NCI-H1092 treated with DMSO at 0.1 percent for 48 hours (cell line): ENCODE measurements around the gene GPR160.
A peak's percentile ranks its signal among the peaks of the same experiment; 100 is the strongest.

Source experiments
- DNase-seq: peaks from one replicate; lab custom pipeline; 2025; lab: John Stamatoyannopoulos, UW

GPR160 gene

DNA sequence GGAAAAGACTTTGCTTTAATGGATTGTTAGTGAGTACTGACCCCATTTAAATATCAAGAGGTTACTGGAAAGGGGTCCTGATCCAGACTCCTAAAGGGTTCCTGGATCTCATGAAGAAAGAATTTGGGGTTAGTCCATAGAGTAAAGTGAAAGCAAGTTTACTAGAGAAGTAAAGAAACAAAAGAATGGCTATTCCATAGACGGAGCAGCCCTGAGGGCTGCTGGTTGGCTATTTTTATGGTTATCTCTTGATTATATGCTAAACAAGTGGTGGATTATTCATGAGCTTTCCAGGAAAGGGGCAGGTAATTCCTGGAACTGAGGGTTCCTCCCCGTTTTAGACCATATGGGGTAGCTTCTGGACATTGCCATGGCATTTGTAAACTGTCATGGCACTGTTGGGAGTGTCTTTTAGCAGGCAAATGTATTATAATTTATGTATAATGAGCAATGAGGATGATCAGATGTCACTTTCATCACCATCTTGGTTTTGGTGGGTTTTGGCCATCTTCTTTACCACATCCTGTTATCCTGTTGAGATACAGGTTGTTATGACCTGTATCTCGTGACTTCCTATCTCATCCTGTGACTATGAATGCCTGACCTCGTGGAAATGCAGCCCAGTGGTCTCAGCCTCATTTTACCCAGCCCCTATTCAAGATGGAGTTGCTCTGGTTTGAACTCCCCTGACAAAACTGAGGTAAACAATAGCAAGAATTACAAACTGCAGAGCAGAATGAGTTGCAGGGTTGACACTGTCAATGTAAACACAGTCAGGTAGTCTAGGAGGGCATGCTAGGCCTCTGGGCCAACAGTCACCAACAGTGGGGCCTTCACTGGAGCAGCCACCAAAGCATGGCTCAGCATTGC is 10.3 kb upstream of the GPR160 start:
- DNase-seq = no peak

DNA sequence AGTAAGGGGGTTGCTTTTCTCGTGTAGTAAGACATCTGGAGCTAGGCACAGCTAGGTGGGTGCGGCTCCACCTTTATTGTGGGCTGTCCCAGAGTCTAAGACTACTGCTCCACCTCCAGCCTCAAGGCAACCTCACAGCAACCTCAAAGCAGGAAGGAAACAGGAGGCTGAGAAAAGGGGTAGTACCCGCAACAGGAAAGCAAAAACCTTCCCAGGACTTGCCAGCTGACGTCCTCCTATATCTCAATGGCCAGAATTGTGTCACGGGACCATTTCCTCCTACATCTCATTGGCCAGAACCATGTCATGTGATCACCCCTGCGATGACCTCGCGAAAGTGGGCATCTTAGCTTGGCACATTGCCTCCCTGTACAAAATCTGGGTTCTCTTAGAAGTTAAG is 4.3 kb upstream of the GPR160 start:
- no peak for DNase-seq

DNA sequence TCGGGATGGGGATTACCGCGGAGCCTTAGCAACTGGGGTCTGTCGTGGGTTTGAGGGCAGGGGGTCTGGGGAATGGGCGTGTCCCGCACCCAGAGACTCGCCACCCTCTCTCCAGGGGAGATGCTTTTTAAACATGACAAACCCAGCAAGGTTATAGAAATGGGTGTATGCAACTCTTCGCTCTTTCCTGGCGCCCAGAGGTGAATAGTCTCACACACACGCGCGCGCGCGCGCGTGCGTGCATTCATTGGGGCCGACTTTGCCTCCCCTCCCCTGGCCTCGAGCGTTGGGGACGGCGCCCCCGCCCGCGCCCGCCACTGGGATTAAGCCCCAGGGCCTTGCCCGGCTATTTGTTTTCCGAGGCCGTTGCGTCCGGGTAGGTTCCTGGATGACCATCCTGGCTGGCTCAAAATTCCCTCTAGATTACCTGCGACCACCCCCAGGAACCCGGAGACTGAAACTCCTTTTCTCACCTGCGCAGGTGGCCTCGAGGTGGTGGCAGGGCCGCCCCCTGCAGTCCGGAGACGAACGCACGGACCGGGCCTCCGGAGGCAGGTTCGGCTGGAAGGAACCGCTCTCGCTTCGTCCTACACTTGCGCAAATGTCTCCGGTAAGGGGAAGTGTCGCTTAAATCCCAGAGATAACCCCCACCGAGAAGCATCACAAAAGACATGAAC is 777 bp downstream of the GPR160 start:
- peak; percentile 5 for DNase-seq

DNA sequence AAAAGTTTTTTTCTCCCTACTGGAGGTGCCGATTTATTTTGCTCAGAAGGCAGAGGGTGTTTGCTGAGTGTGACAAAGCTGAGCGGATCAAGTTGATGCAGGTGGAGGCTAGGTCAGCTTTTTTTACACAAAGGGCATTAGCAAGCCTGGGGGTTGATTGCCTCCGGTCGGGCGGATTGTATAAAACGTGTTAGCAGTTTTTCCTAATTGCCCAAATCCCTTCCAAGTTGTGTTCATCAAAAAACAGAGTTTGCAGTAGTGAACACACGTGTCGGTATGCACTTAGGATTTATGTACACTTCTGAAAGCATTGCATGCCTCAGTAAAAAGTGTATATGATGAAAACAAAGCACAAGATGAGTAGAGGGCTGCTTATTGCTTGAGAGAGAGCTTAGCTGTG is 2.6 kb downstream of the GPR160 start:
- no peak for DNase-seq

DNA sequence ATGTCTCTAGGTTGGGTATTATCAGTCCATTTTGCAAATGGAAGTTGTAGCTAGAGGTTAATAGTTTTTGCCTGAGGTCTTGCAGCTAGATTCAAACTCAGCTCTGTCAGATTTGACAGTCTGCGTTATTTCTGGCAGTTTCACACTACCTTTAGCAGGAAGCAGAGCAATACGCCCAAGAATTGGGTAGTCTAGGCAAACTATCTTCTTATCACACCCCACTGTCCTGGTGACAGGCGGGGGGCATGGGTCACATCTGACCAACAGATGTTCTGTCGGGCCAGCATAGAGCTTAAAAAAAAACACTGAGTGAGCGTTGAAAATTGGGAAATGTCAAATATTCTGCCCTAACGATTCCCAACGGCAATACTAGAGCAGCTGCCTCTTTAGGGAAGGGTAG is 5.7 kb downstream of the GPR160 start:
- DNase-seq = no peak

DNA sequence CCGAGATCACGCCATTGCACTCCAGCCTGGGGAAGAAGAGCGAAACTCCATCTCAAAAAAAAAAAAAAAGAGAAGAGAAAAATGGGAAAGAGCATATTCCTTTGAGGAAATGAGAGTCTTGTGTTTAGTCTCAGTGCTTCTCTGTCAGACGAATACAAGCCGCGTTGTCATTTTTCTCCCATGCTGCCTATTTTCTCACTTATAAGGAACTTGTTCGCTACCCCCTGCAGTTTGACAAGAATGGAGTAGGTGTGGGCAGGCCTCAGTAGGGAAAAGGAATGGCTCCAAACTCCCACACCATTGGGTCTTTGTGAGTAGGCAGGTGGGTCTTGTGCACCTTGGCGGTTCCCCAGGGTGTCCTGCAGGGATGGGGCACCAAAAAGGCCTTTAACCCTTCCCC is 6.5 kb downstream of the GPR160 start:
- no peak for DNase-seq

DNA sequence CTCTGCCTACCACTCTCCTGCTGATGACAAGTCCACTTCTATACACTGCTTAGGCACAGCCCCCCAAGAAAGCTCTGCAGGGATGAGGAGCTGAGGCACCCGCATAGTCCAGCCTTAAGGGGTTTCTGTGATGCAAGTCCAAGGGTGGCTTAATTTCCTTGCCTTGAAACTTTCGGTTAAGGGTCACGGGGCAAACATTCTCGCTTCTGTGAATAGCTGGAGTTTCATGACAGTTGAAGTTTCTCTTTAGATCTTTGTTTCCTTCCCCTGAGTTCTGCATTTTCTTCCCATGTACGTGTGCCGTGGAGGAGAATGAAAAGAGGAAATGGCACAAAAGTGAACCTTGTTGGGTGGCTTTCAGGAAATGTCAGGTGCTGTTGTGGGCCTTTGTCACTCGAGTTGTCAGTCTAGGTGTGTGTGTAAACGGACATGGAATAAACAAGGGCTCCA is 7.0 kb downstream of the GPR160 start:
- no peak for DNase-seq

DNA sequence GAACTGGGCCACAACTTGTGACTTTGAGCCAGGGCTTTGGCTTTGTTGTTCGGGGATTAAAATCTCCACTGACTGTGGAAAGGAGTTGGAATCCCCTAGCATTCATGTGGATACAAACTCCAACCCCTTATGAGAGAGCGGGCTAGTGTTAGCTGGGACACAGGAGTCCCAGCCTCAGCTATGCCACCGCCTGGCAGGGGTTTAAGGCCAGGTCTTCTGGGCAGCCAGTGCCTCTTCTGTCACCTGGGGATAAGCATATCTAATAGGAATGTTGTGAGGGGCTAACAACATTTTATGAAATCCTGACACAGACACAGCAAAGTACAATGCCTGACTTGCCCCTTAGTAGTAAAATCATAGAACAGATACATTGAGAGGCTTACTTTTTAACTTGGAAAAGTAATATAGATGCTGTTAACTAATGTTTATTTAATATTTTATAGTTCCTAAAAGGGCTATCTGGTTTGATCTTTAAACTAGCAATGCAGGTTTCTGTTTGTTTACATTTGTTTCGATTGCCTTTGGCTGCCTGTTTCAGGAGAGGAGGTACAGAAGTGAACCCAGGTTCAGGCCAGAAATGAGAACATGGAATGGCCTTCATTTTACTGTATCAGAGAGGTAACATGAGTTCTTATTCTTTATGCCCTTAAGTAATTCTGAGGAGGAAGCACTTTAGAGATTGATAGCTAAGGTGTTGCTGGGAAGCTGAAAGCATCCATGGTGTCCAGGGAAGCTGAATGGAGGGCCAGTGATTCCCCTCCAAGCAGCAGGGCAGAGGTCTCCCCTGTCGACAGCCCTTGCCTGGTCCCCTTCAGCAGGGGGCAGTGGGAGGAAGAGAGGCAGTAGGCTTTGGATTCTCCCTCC is 8.7 kb downstream of the GPR160 start:
- DNase-seq = no peak

DNA sequence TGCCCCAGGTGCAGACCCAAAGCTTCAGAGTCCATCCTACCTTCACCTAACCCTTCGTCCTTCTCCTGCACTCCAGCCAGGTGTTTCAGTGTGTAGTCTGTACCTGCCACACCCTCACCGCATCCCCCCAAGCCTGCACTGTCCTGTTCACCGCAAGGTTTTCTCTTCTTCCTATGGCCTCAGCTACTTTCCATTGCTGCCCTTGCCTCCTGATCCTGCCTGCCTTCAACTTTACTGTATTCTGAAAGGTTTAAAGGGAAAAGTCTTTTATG is 9.3 kb downstream of the GPR160 start:
- no peak for DNase-seq

DNA sequence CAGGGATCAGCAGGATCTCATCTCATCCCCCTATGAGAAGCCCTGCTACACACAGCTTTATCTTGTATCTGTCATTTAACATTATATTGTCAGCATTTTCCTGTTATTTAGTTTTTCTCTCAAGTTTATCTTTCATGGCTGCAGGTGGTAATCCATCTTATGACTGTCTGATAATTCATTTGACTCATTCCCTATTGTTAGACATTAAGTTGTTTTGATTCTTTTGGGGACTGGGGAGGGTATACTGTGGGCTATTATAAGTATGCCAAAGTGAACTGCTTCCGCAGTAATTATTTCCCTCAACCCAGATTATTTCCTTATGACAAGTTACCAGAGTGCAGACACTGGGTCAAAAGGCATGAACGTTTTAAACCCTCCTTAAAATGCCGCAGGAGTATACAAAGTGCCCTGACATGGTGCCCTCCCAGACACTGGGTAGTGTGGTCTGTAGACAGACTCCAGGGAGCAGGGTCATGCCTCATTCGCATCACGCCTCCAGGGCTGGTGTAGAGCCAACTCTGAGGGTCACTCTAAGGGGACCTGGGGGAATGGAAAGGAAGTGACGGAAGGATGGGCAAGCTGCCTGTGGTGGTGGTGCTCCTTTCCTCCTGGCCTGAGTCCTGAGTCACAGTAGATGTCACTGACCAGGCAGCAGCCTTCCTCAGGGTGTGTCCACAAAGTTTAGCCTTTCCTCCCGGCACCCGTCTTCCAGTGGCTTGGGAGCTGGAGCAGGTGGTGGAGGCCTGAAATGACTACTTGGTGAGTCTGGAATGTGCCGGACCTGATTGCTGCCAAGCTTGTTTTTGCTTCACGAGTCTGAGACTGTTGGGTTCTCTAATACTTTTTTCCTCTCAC is 11.6 kb downstream of the GPR160 start:
- no peak for DNase-seq

DNA sequence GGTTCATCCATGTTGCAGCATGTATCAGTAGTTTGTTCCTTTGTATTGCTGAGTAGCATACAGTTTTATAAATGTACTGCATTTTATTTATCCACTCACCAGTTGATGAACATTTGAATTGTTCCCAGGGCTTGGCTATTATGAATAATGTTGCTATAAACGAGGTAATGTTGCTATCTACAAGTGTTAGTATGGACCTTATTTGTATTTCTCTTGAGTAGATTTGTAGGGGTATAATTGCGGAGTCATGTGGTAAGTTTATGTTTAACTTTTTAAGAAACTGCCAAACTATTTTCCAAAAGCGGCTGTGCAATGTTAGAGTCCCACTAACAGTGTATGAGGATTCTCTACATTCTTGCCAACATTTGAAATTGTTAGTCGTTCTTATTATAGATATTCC is 13.0 kb downstream of the GPR160 start:
- no peak for DNase-seq

DNA sequence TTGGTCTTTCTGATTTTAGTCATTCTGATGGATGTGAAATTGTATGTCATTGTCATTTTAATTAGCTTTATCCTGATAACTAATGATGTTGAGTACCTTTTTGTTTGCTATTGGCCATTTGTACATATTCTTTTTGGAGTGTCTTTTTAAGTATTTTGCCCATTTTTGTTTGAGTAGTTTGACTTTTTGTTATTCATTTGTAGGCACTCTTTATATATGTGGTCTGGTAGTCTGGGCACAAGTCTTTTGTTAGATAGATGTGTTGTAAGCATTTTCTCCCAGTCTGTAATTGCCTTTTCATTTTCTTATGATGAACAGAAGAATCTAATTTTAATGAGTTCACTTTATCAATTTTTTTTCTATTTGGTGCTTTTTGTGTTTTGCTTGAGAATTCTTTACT is 14.6 kb downstream of the GPR160 start:
- DNase-seq = no peak

DNA sequence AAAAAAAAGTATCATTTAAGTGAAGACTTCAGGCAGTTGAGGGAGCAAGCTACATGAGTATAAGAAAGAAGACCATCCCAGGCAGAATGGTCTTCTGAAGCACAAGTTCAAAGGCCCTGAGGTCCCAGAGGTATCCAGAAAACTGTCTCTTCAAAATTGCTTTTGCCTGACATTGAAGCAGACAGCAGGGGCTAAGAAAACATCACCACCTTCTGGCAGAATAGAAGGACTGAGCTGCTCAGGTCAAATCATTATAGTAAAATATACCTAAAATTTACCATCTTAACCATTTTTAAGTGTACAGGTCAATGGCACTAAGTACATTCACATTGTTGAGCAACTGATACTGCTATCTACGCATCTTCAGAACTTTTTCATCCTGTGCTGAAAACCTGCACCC is 16.4 kb downstream of the GPR160 start:
- peak; percentile 2 for DNase-seq

DNA sequence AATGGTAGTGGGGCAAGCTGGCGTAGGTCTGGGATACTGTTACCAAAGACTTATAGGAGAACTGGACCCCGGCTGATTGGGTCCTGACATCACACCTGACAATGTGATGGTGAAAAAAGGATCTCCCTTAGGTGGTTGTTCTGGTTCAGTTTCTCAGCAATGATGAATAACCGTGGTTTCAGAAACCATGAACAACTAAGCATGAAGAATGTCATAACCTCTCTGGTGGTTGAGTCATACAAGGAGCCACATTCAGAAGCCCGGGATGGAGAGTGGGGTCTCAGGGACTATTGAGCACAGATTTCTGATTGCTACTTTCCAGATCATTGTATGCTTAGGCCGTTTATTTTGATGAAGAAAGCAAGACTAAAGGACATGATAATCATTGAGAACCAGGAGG is 17.4 kb downstream of the GPR160 start:
- DNase-seq = no peak

DNA sequence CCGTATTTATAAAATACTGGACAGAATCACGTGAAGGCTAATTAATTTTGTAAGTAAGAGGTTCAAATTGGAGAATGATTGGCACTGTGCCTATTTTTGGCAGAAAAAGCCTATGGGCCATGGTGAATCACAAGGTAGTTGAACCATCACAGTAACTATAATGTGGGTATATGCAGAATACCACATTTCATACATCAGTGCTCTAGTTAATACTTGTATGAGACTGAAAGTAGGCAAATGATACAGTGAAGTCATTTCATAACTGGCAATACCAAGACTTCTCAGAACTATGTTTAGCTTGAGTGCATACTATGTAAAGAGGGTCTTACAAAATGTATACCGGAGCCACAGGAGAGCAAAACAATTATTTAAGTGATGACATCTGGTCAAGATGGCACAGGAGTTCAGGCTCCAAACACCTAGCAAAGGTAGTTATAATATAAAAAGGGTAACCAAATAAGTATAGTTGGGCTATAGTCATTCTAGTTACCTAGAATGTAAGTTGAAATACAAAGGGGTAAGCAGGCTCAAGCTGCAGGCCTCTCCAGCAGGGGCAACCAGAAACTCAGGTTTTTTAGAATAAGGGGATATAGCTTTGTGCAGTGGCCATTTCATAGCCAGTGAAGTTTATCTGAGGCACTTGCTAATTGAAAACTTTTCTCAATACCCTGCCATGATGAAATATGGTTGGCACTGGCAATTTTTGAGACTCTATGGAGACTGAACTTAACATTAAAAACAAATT is 19.1 kb downstream of the GPR160 start:
- no peak for DNase-seq

DNA sequence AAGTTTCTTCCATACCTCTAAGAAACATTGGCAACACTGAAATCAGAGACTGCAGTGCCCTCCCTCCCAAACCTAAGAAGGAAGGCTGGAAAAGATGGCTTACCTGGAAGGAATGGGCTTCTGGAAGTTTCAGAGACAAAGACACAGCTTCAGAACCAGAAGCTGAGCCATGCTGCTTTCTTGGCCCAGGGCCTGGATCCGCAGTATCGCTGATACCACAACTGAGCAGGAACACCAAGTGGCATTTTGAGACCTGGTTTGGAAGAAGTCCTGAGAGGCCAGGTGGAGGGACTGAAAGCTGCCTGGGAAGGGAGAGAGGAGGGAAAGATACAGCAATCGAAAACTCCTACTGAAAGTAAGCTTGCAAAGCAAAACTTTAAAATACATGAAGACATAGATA is 19.8 kb downstream of the GPR160 start:
- DNase-seq = no peak

DNA sequence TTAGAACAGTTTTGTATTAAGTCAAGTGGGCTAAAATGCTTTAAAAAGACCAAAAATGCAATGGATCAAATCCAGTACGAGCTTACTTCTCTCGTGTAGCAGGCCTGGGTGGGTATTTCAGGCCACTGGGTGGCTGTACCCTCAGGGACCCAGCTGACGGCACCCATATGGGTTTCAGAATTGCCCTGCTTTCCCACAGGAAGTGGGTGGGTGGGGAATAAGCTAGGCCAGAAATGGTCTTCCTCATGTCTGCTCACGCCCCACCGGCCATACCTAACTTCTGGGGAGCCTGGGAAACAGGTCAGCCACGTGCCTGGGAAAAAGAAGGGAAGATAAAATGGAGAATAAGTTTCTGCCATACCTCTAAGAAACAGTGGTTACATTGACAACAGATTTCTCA is 20.3 kb downstream of the GPR160 start:
- no peak for DNase-seq

DNA sequence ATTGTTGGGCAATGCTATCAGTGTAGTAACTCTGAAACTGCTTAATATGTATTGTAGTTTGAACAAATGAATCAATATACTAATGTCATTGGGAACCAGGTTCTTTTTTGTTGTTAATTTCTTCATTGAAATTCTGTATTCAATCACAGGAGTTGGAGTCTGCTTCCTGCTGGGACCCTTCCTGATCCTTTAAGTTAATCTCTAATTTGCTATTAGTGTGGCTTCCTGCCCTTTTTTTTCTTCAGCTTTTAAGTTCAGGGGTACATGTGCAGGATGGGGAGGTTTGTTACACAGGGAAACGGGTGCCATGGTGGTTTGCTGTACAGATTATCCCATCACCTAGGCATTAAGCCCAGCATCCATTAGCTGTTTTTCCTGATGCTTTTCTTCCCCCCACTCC is 21.7 kb downstream of the GPR160 start:
- DNase-seq = no peak

DNA sequence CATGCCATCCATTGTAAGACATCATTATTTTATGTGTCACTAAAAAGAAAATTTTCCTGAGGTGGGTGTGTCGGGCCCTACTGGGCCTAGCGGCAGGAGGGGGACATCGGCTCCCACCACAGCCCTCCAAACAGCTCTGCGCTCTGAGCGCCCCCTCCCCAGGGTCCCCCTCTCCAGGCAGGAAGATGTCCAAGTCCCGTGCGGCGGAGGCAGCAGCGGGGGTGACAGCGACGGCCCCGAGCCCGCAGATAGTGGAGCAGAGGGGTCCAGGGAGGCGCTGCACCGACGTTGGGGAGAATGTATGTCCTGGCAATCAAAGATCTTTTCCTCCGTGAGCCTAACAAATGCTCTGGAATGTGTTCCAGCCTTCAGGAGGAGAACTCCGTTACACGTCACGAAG is 24.3 kb downstream of the GPR160 start:
- no peak for DNase-seq

DNA sequence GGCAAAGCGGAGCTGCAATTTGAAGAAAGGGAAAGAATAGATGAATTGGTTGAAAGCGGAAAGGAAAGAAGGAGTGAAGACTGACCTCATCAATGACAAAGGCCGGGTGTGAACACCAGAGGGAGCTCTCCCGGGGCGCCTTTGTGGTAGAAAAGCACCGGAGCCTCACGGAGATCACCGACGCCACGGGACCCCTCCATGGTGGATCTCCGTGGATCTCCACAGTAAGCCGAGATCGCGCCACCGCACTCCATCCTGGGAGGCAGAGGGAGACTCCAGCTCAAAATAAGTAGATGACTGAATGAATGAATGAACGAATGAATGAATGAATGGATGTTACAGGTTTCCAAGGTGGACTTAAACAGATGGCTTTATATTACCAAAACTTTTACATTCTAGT is 25.0 kb downstream of the GPR160 start:
- no peak for DNase-seq

DNA sequence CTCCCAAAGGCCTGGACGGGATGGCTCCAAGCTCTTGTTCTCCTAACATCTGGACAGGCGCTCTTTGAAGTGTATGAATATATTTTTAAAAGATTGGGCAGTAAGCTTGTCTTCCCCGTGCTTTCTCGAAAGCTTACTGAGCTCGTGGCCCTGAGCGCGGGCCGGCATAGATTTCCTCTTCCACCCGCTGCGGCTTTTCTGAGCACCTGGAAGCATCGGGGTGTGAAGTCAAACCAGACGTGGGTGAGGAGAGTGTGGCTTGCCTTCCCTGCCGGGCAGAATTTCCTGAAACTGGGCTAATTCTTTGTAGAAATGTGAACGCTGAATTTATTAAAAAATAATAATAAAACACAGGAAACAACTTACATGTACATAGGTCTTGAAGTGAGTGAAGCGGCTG is 25.9 kb downstream of the GPR160 start:
- DNase-seq = no peak
